ENCODE measurements around the gene PRSS48. TPM values are rescaled to one million over a fixed set of nuclear protein-coding genes. Genes with fewer than 3 reads are reported as not detected.
"Not testable (repeated sequence)": the region's sequence is repeated elsewhere in the genome, so short reads cannot be mapped to it uniquely, and the experiment has no call there.

PRSS48 gene
- polyA plus RNA-seq, 4 donors, result not detected

DNA sequence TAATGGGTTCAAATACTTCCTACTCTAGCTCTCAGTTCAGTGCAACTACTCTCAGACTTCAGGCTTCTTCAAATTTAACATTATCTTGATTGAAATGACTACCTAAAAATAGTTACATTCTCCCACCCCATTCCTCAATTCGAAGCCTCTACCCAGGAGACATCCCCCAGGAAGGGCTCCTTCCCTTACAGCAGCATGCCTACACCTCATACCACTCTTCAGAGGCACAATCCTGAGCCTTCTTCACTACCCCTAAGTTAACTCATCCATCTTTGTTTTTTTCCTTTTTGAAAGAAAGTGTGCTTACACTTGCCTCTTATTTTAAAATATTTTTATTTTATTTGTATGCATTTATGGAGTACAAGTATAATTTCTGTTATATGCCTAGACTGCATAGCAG, 17.2 kb upstream of the PRSS48 start:
- DNase-seq (ENCODE audit: low read depth in 4 of 4, low spot score in 3 of 4), result no peak

DNA sequence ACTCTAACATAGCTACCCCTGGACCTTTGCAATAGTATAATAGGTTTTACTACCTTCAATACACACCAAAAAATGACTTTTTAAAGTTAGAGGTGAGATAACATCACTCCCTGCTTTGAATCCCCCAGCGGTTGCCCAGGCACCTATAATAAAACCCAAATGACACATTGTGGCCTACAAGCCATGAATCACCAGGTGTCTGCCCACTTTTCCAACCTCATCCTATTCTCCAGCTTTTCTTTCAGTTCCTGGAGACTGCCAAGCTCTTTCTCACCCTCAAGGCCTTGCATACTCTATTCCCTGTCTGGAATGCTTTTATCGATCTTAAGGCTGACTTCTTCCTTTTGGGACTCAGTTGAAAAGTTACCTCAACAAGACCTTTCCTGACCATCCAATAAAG, 16.4 kb upstream of the PRSS48 start:
- no peak for DNase-seq (ENCODE audit: low read depth in 4 of 4, low spot score in 3 of 4)

DNA sequence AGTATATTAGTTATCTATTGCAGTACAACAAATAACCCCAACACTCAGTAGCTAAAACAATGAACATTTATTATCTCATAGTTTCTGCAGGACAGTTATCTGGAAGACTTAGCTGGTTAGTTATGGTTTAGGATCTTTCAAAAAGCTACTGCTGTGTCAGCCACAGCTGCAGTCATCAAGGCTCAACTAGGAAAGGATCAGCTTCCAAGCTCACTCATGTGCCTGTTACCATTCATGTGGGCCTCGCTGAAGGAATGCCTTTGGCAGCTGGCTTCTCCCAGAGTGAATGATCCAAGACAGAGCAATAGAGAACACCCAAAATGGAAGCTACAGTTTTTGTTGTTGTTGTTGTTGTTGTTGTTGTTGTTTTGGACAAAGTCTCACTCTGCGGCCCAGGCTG, 13.5 kb upstream of the PRSS48 start:
- DNase-seq (ENCODE audit: low read depth in 4 of 4, low spot score in 3 of 4), result no peak

DNA sequence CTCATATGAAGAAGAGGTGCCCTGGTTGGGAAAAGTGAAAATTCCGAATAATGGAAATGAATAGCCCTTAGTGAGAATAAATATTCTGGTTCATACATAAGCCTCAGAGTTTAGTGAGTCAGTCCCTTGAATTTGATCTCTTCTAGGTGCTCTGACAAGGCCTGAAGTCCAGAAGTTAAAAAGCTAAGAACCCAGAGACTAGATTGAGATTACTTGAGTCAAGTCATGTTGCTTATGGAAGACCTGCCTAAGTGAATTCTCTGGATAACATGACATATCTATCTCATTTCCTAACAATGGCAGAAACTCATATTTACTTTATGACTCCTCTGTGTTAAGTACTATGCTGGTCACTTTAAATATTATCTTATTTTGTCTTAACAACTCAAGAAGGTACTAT, 10.5 kb upstream of the PRSS48 start:
- DNase-seq (ENCODE audit: low read depth in 4 of 4, low spot score in 3 of 4), result no peak

DNA sequence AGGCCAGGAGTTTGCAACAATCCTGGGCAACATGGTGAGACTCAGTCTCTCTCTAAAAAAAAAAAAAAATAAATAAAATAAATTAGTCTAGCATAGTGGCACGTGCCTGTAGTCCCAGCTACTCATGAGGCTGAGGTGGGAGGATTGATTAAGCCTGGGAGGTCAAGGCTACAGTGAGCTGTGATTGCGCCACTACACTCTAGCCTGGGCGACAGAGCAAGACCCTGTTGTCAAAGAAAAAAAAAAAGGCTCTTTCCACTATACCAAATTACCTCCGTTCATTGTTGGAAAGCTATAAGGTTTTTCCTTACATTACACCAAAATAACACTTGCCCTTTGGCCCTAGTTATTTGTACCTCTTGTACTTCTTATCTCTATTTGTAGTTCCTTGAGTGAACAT, 9.9 kb upstream of the PRSS48 start:
- DNase-seq (ENCODE audit: low read depth in 4 of 4, low spot score in 3 of 4), result no peak

DNA sequence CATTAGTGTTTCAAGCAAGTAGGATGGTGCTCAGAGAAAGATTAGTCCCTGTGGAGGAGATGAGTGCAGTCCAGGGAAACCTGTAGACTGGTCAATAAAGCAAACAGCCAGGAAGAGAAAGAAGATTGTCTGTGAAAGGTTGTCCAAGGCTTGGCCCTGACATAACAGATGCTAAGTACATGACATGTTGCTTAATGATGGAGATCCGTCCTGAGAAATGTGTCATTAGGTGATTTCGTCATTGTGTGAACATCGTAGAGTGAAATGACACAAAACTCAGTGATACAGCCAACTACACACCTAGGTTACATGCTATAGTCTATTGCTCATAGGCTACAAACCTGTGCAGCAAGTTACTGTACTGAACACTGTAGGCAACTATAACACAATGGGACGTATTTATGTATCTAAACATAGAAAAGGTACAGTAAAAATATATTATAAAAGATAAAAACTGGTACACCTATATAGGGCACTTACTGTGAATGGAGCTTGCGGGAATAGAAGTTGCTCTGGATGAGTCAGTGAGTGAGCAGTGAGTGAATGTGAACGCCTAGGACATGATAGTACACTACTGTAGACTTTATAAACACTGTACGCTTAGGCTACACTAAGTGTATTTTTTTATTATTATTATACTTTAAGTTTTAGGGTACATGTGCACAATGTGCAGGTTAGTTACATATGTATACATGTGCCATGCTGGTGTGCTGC, 9.0 kb upstream of the PRSS48 start:
- no peak for DNase-seq (ENCODE audit: low read depth in 4 of 4, low spot score in 3 of 4)

DNA sequence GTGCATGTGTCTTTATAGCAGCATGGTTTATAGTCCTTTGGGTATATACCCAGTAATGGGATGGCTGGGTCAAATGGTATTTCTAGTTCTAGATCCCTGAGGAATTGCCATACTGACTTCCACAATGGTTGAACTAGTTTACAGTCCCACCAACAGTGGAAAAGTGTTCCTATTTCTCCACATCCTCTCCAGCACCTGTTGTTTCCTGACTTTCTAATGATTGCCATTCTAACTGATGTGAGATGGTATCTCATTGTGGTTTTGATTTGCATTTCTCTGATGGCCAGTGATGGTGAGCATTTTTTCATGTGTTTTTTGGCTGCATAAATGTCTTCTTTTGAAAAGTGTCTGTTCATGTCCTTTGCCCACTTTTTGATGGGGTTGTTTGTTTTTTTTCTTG, 8.1 kb upstream of the PRSS48 start:
- not testable (repeated sequence) for DNase-seq (ENCODE audit: low read depth in 4 of 4, low spot score in 3 of 4)

DNA sequence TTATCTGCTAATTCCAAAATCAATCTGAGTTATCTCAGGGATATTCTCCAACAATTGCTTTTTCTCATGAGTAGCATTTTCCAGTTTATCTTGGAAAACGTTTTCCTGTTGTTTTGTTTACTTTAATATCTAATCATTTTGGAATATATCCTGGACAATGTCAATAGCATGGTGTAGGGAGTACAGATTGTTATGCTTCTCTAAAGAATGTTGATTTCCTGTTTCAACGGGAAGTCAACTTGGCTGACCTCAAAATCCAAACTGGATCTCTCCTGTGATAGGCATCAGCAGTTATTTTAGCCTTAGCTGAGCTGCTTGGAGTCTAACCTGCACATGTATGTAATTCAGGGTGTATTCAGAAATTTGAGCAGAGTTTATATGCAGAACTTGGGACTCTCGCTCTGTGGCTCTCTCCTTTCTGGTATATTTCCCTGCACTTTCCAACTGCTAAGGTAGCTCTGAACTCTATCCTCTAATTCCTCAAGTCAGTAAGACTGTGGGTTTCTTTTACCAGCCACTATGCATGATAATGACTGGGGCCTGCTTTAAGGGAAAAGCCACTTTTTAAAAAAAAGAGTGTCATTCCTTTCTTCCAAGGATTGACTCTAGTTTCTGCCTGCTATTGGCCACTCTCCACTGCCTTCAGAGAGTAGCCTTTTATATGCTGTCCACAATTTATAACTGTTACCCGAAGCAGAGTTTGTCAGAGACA, 7.7 kb downstream of the PRSS48 start:
- DNase-seq (ENCODE audit: low read depth in 4 of 4, low spot score in 3 of 4), result no peak

DNA sequence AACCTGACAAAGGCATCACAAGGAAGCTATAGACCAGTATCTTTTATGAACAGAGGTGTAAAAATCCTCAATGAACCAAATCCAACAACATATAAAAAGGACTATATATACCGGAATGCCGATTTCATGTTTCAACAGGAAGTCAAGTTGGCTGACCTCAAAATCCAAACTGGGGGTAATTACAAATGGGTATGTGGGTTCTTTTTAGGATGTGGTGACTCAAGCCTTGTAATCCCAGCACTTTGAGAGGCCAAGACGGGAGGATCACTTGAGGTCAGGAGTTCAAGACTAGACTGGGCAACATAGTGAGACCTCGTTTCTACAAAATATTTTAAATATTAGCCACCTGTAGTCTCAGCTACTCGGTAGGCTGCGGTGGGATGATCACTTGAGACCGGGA, 10.4 kb downstream of the PRSS48 start:
- no peak for DNase-seq (ENCODE audit: low read depth in 4 of 4, low spot score in 3 of 4)

DNA sequence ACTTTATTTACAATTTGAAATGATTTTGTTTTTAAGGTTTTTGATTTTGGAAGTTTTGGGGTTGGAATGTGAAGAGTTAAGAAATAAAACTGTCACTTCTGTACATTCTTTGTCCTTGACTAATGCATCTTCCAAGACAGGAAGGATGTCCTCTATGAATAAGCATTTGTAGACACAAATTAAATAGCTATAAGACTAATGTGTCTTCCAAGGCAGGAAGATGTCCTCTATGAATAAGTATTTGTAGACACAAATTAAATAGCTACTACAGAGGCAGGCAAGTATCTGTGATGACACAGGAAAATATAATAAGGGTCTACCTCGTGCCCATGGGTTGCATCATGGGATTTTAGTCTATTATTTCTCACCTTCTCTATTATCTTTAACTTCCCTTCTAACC, 14.5 kb downstream of the PRSS48 start:
- DNase-seq (ENCODE audit: low read depth in 4 of 4, low spot score in 3 of 4), result no peak

DNA sequence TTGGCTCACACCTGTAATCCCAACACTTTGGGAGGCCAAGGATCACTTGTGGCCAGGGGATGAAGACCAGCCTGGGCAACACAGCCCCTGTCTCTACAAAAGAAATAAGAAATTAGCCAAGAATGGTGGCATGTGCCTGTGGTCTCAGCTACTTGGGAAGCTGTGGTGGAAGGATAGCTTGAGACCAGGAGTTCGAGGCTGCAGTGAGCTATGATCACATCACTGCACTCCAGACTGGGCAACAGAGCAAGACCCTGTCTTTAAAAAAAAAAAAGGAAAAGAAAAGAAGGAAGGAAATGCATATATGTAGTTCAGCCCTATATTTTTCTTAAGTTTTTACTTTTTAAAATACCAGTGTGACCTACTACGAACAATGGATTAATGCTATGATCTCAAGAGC, 15.1 kb downstream of the PRSS48 start:
- DNase-seq (ENCODE audit: low read depth in 4 of 4, low spot score in 3 of 4), result no peak

DNA sequence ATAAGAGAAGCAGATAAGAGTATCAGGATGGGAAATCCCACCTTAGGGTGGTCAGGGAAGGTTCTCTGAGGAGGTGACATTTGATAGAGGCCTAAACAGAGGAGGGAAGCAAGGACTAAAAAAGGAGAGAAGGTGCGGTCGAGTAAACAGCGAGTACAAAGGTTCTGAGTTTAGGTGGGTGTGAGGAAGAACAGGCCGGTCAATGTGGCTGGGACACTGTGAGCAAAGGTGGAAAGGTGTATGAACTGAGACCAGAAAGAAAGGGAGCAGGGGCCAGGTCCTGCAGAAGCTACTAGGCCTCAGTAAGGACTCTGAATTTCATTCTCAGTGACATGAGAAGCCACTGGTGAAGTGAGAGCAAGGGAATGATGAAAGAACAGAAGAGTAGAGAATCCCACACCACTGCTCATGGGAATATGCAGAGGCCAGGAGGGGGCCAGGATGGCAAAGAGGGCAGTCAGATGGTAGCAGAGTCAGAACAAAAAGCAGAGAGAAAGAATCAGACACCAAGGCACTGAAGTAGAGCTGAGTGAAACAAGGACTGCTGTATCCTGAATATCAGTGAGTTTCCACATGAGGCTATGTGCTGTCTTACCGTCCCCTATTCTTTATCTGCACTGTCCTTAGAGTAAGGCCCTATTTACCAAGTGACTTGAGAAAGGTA, 18.0 kb downstream of the PRSS48 start:
- no peak for DNase-seq (ENCODE audit: low read depth in 4 of 4, low spot score in 3 of 4)

DNA sequence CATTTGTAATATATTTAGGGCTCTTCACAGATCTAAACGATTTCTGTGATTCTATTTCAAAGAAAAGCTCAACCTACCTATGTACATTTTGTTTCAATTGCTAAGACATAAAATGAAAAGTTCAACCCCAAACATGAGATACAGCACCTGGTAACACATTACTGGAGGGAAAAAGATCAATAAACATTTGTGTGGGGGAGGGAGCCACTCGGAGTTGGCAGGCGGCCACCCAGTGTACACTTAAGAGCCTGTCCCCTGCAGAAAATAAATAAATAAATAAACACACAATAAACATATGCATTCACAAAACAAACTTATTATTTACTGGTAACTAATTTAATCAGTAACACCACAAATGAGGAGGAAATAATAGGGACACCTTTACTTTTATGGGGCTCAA, 19.3 kb downstream of the PRSS48 start:
- no peak for DNase-seq (ENCODE audit: low read depth in 4 of 4, low spot score in 3 of 4)

DNA sequence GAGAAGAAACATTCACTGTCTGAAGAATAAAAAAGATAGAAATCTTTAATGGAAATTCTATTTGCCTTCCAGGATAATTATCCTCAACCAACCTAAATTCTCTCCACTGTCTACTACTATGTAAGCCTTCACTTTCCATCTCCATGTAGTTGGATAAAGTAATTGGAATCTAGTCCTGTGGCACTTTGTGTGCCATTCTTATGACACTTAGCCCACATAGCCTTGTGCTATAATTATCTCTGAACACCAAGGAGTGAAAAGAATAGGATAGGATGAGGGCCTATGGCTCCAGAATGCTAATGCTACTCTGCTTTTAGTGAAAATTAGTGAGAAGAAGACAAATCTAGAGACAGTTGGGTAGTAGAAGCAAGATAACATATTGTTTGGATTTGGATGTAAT, 20.2 kb downstream of the PRSS48 start:
- no peak for DNase-seq (ENCODE audit: low read depth in 4 of 4, low spot score in 3 of 4)

DNA sequence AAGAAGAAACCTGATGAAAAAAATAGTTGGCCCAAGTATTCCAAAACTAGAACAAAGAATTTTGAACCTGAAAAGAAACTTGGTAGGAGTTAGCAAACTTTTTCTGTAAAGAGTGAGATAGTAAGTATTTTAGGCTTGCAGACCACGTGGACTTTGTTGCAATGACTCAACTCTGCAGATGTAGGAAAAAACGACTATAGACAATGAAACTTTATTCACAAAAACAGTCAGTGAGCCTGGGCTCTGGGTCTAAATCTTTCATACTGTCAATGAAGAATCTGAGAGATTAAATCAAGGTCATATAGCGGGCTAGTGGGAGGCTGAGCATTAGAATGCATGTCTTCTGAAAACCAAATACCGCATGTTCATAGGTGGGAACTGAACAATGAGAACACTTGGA, 25.5 kb downstream of the PRSS48 start:
- no peak for DNase-seq (ENCODE audit: low read depth in 4 of 4, low spot score in 3 of 4)

DNA sequence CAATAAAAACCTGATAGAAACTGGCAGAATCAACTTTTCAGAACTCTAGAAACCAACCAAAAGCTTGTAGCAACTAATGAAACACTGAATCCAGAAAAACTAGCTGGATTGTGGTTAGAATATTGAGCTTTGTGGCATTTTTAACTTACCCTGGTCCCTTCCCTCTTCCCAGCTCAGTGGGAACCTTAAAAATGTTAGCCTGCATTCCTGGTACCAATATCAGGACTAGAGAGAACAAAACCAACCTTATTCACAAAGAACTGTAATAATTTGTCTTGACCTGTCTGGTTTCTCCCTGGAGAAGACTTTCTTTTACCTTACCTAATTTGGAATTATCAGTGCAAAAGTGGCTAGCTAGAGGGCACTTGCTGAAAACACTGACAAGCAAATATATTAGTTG, 27.3 kb downstream of the PRSS48 start:
- no peak for DNase-seq (ENCODE audit: low read depth in 4 of 4, low spot score in 3 of 4)

DNA sequence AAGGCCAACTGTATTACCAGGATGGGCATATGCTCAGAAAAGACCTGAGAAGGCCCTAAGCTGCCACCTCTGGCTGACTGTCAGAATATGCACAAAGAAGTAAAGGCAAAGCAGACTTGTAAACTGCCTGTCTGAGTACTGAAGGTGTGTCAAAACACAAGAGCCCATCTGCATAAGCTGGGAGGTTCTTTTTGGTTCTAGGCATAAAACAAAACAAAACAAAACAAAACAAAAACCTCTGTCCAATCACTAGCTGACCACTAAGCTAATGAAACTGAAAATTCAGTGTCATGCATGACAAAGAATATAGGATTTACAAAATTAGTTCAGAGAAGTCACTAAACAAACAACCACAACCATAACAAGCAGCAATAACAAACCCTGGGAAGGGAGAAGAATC, 27.8 kb downstream of the PRSS48 start:
- no peak for DNase-seq (ENCODE audit: low read depth in 4 of 4, low spot score in 3 of 4)

DNA sequence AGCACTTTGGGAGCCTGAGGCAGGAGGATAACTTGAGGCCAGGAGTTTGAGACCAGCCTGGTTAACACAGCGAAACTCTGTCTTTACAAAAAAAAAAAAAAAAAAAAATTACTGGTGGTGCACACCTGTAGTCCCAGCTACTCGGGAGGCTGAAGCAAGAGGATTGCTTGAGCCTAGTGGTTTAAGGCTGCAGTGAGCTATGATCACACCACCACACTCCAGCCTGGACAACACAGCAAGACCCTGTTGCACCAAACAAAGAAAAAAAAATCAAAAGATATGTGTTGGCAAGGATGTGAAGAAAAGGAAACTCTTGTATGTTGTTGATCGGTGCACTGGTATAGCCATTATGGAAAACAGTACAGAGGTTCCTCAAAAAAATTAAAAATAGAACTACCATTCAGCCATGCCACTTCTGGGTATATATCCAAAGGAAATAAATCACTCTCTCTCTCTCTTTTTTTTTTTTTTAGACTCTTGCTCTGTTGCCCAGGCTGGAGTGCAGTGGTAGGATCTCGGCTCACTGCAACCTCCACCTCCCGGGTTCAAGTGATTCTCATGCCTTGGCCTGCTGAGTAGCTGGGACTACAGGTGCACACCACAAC, 33.3 kb downstream of the PRSS48 start:
- DNase-seq (ENCODE audit: low read depth in 4 of 4, low spot score in 3 of 4), result no peak

DNA sequence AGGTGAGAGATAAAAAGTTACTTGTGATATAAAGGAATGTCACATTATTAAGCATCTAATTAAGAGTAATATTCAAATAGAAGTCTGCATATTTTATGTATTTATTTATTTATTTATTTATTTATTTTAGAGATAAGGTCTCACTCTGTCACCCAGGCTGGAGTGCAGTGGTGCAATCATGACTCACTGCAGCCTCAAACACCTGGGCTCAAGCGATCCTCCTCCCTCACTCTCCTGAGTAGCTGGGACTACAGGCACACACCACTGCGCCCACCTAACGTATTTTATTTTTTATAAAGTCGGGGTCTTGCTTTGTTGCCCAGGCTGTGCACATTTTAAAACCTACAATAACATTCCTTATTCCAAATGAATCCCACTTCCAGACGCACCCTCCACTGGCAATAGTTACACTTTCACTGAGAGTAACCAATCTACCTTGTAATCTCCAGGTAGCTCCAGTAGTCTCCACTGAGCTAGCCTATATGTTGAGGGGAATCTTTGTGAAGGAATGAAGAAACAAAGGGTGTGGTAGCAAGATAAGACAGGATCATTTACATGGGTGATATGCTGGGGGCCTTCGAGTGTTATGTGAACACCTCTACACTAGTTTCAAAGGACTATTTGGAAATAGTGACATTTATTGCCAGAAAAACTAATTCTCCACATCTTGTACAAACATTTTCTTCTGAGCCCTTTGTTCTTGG, 36.5 kb downstream of the PRSS48 start:
- DNase-seq (ENCODE audit: low read depth in 4 of 4, low spot score in 3 of 4), result no peak

DNA sequence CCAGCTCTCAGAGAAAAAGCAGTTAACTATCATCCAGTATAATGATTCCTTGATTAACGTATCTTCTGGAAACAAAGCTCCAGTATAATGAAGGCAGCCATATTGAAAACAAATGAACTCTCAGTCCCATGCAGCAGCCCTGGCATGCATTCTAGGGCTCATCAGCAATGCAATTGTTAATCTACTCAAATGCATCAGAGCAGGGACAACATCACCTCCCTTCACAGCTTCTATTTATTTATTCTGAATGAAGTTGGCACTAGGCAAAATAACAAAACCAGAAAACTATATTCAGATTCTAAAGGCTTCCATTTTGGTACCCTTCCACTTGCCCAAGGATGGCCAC, 37.0 kb downstream of the PRSS48 start:
- DNase-seq (ENCODE audit: low read depth in 4 of 4, low spot score in 3 of 4), result no peak

DNA sequence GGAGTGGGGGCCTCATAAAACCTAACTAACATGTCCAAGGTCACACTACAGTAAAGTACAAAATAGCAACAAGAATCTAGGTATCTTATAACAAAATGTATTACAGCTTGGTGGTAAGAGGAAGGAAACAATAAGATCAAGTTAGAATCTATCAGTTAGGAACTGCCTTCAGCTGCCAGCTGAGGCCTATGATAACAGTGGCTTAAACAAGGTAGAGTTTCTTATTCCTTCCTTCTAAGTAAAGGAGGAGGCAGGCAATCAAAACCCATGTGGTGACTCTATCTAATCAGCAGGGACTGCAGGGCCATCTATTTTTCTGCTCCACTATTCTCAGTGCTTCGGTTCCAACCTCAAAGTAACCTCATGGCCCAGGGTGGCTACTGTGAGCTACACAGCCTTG, 37.5 kb downstream of the PRSS48 start:
- DNase-seq (ENCODE audit: low read depth in 4 of 4, low spot score in 3 of 4), result no peak
